Gastrocnemius medialis (tissue), 4 donors: Measurements from ENCODE around the gene ATG2A. TPM values are rescaled to one million over a fixed set of nuclear protein-coding genes. Genes with fewer than 3 reads are reported as not detected.

Experiments used
- ATAC-seq, 2 donors: fragments of 150-250 bp; one replicate each; pipeline ENCODE4 v1.9.1; 2016
- DNase-seq, 2 donors: peaks; one replicate each; pipeline ENCODE4 v3.0.0-alpha.2; 2019
- H3K27ac ChIP-seq, 4 donors: fragments of 200-600 bp; sonication (generic); 1 replicate in 1 of 4; 2 replicates in 3 of 4; pipeline ENCODE4 v1.5.1; 2016 to 2018; ENCODE audit warnings: mild to moderate bottlenecking in 2 of 4, moderate library complexity in 1 of 4
- H3K27me3 ChIP-seq, 3 donors: fragments of 200-600 bp; sonication (generic) in 2 of 3; 1 replicate in 1 of 3; 2 replicates in 2 of 3; pipeline versions ENCODE4 v1.5.1 to v1.6.0; 2016 to 2019; ENCODE audit warnings: mild to moderate bottlenecking in 1 of 3, moderate library complexity in 1 of 3
- H3K36me3 ChIP-seq, 2 donors: fragments of 200-600 bp; sonication (generic) in 1 of 2; one replicate each; pipeline ENCODE4 v1.5.1; 2017 to 2018
- H3K4me1 ChIP-seq, 2 donors: fragments of 200-600 bp; sonication (generic) in 1 of 2; one replicate each; pipeline ENCODE4 v1.5.1; 2016 to 2017; ENCODE audit warnings: mild to moderate bottlenecking in 2 of 2
- H3K4me3 ChIP-seq, 4 donors: fragments of 200-600 bp; sonication (generic) in 3 of 4; 1 replicate in 1 of 4; 2 replicates in 3 of 4; pipeline ENCODE4 v1.5.1; 2016 to 2019; ENCODE audit warnings: mild to moderate bottlenecking in 2 of 4
- H3K9me3 ChIP-seq, 3 donors: fragments of 200-600 bp; sonication (generic) in 2 of 3; 1 replicate in 1 of 3; 2 replicates in 2 of 3; pipeline ENCODE4 v1.5.1; 2016 to 2019
- CTCF ChIP-seq, 5 experiments: fragments of 450-650 bp in 3 of 5; fragments of 200-600 bp in 2 of 5; sonication (generic) in 2 of 5; IDR thresholded peaks in 4 of 5; conservative IDR thresholded peaks in 1 of 5; 1 replicate in 4 of 5; 2 replicates in 1 of 5; pipeline ENCODE4 v1.5.1; 2016 to 2019; ENCODE audit warnings: antibody characterized with exemption in 5 of 5, mild to moderate bottlenecking in 3 of 5, moderate library complexity in 3 of 5
- POLR2A ChIP-seq, 2 donors: fragments of 450-650 bp; IDR thresholded peaks; one replicate each; pipeline ENCODE4 v1.6.1; 2017; ENCODE audit warnings: antibody characterized with exemption in 2 of 2, mild to moderate bottlenecking in 2 of 2, moderate library complexity in 2 of 2
- in situ Hi-C, 4 donors: fragments of 200-750 bp; cut with MboI; loops; one replicate each; pipeline versions ENCODE4 v1.15.0 to v1.8.0; 2017; ENCODE audit warnings: low sequenced_read_pairs in 4 of 4
- intact Hi-C: fragments of 100-400 bp; cut with DNase I; formaldehyde crosslinking; loops from one replicate; pipeline ENCODE4 v1.15.1; 2023; ENCODE audit warnings: low total_unique reads
- total RNA-seq, 4 donors: library from RNA; depleted of rRNA; stranded (reverse); fragments of >200 nt; gene quantifications; one replicate each; pipeline versions ENCODE4 v1.1.0 to v1.2.3, GENCODE V29; 2016

Gene ATG2A
- total RNA-seq, 4 donors from 2014 or later = 10.7 to 97.5 (median 37.9) TPM

DNA sequence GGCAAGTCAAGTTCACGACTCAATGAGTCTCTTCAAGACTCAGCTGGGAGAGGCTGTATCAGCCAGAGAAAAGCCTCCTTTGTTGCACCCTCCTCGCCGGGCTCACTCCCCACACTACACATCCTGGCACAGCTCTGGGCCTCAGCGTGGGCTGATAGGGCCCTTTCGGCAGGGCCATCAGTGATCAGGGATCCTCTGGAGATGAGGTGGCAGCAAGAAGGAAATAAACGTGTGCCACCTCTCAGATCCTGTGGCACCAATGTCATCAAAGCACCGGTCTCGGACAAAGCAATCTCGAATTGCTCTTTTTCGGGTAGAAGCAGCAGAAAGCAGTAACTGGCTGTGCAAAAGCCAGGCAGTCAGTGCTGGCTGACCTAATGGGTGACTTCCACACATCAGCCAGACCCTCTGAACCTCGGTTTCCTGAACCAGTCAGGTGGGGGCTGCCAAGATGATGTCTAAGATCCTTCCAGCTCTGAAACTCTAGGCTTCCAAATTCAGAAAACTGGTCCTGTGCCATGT is 40.7 kb downstream of the ATG2A start:
- H3K9me3 ChIP-seq = no peaks in the 10 kb centered on the region

DNA sequence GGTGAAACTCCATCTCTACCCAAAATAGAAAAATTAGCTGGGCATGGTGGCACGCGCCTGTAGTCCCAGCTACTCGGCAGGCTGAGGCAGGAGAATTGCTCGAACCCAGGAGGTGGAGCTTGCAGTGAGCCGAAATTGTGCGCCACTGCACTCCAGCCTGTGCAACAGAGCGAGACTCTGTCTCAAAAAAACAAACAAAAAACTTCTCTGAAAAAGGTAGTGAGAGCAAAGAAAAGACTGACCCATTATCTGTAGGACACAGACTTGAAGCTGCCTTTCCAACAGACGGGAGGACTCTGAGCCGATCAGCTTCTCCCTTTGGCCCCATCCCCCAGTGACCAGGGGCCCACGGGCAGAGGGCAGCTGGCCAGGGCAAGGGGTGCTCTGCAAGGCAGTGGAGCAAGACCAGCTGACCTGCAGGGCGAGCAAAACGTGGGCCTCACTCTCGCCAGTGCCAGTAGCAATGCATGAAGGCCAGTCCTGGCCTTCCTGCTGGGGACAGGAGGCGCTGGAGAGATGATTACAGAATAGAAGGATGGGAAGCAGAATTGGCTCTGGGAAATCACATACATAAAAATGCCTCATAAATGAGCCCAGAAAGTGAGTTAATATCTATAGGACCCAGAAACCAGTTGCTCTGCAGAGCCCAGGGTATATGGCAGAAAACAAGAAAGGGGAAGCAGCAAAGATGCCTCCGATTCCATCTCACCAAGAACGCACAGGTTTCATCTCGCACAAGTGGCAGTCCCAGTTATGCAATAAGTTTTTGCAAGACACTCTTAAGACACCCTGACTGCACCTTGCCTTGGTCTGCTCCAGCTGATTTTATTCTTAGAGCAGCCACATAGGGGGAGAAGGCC is 41.4 kb downstream of the ATG2A start:
- in situ Hi-C loops = no loop called here
- DNase-seq = no peak
- TF ChIP-seq CTCF (IDR thresholded peaks at IDR 0.05 in 4 of 5, conservative IDR thresholded peaks at IDR 0.05 in 1 of 5) (no peak), POLR2A (IDR thresholded peaks at IDR 0.05) (no peak)
- no peaks in the 10 kb centered on the region for H3K27me3 ChIP-seq
- H3K27ac ChIP-seq = peak overlapping the region; percentile 93 to 94 (median 94)
- peaks cover 0 to 10% of the 10 kb centered on the region in 2 donors for H3K36me3 ChIP-seq
- H3K9me3 ChIP-seq = no peaks in the 10 kb centered on the region
- intact Hi-C loops = loop anchor here (10.0 kb wide), 1 partner anchor 631 kb away; the partner anchor contains the start of genes FKBP2 and PPP1R14B
- H3K4me3 ChIP-seq = peak overlapping the region; percentile 71 to 77 (median 74)
- H3K4me1 ChIP-seq = peaks cover 73 to 78% of the 10 kb centered on the region in 2 donors
- ATAC-seq = peak in 1 of 2 donors; percentile 29

More for the DNA sequence above, 40.7 kb downstream of the ATG2A start:
- ATAC-seq (no peak), DNase-seq (no peak)
- H3K27me3 ChIP-seq = no peaks in the 10 kb centered on the region
- in situ Hi-C loops = no loop called here
- intact Hi-C loops = loop anchor here (10.0 kb wide), 1 partner anchor 631 kb away; the partner anchor contains the start of genes FKBP2 and PPP1R14B
- H3K4me1 ChIP-seq = peaks cover 73 to 76% of the 10 kb centered on the region in 2 donors
- TF ChIP-seq POLR2A (IDR thresholded peaks at IDR 0.05) (peak in 1 of 2 donors; percentile 23), CTCF (IDR thresholded peaks at IDR 0.05 in 4 of 5, conservative IDR thresholded peaks at IDR 0.05 in 1 of 5) (no peak)
- peak overlapping the region; percentile 93 to 94 (median 94) for H3K27ac ChIP-seq
- peaks cover 0 to 10% of the 10 kb centered on the region in 2 donors for H3K36me3 ChIP-seq
- H3K4me3 ChIP-seq = peak overlapping the region; percentile 71 to 77 (median 74)

GRCh38 chr11:64874308-64875240 is 42.4 kb downstream of the ATG2A start:
- Histone ChIP-seq H3K4me1 (peaks cover 73 to 82% of the 10 kb centered on the region in 2 donors), H3K9me3 (no peaks in the 10 kb centered on the region), H3K36me3 (peaks cover 0 to 10% of the 10 kb centered on the region in 2 donors), H3K4me3 (peak overlapping the region in 2 of 4 donors; percentile 71 to 77), H3K27me3 (no peaks in the 10 kb centered on the region), H3K27ac (peak overlapping the region; percentile 93 to 94 (median 94))
- intact Hi-C loops (loop anchor here (10.0 kb wide), 1 partner anchor 630 kb away; the partner anchor contains the start of genes FKBP2 and PPP1R14B), in situ Hi-C loops (no loop called here)
- TF ChIP-seq POLR2A (IDR thresholded peaks at IDR 0.05) (no peak), CTCF (IDR thresholded peaks at IDR 0.05 in 4 of 5, conservative IDR thresholded peaks at IDR 0.05 in 1 of 5) (no peak)
- DNase-seq (no peak), ATAC-seq (no peak)

DNA sequence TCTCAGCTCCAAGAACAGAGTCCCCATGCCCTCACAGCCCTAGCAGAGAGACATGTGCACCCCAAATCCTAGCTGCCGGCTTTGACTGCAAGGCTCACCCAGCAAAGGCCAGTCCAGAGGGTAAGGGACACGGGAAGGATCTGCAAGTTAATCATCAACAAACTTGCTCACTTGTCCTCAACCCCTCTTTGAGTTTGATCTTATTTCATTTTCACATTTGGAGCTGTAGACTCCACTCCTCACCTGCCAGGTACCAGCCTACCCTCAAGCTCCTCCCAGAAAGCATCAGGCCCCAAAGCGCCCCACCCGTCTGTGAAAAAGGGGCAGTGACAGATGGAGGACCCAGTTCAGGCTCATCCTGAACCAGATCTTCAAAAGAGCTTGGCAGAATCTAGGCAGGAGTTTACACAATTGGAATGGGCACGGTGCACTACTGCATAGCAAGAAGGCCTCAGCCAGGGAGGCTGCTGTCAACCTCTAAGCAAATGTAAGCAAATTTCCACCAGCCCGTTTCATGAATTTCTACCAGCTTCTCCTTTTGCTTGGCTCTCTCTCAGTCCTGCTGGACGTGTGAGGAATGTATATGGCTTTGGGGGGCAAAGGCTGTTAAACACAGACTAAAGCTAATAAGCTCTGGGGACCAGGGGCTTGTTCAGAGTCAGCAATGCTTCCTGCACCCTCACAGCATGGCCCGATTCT is 44.1 kb downstream of the ATG2A start:
- no peak for ATAC-seq
- Histone ChIP-seq H3K4me3 (no peak overlapping the region), H3K27me3 (no peaks in the 10 kb centered on the region), H3K36me3 (peaks cover 0 to 10% of the 10 kb centered on the region in 2 donors), H3K4me1 (peaks cover 83 to 87% of the 10 kb centered on the region in 2 donors), H3K9me3 (no peaks in the 10 kb centered on the region), H3K27ac (peak overlapping the region in 3 of 4 donors; percentile 1 to 93 (median 76))
- in situ Hi-C loops (no loop called here), intact Hi-C loops (loop anchor here (10.0 kb wide), 1 partner anchor 628 kb away; the partner anchor contains the start of genes FKBP2 and PPP1R14B)
- DNase-seq = no peak
- TF ChIP-seq POLR2A (IDR thresholded peaks at IDR 0.05) (no peak), CTCF (IDR thresholded peaks at IDR 0.05 in 4 of 5, conservative IDR thresholded peaks at IDR 0.05 in 1 of 5) (no peak)
